Fibroblast of peridontal ligament (primary cell): ENCODE results near the gene PXDN.

Source experiments
- DNase-seq: peaks from one replicate; pipeline ENCODE4 v3.0.0-alpha.2; 2010; ENCODE audit errors: extremely low read depth

PXDN gene

DNA sequence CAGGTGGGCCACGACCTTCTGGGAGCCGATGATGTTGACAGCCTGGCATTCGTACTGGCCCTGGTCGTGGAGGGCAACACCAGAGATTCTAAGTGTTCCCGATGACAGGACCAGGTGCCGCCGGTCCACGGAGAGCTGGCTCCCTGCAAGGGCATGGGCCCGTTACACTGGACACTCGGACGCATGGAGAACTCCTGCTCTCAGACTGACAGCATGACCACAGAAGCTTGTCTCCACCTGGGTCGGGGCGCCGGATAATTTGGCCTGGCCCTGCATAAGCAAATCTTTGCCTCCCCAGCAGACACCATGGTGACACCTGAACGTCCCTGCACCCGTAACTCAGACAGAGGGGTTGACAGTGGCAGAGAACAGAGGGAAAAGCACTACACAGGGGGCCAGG, 80.7 kb downstream of the PXDN start:
- DNase-seq, result no peak

DNA sequence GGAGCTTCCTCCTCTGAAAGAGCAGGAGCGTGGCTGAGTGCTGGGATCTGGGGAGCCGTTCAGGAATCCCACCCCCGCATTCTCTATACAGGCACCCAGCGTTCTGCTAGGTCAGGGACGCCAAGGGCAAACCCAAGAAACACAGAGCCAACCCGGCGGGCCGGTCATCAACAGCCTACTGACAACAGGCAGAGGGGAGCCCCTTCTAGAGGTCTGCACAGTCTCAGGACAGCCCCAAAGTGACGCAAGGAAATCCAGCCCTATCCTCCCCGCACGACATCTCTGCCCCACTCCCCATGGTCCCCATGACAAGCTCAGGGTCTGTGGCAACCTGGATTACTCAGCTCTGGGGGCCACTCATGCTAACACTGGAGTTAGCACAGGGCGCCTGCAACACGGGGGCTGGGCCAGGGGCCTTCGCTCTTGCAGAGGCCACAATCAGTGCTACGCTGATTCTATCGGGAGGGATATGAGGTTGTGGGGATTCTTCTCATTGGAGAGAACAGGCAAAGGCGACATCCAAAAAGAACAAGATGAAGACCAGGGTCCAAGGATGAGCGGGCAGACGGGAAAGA, 81.6 kb downstream of the PXDN start:
- DNase-seq, result no peak

DNA sequence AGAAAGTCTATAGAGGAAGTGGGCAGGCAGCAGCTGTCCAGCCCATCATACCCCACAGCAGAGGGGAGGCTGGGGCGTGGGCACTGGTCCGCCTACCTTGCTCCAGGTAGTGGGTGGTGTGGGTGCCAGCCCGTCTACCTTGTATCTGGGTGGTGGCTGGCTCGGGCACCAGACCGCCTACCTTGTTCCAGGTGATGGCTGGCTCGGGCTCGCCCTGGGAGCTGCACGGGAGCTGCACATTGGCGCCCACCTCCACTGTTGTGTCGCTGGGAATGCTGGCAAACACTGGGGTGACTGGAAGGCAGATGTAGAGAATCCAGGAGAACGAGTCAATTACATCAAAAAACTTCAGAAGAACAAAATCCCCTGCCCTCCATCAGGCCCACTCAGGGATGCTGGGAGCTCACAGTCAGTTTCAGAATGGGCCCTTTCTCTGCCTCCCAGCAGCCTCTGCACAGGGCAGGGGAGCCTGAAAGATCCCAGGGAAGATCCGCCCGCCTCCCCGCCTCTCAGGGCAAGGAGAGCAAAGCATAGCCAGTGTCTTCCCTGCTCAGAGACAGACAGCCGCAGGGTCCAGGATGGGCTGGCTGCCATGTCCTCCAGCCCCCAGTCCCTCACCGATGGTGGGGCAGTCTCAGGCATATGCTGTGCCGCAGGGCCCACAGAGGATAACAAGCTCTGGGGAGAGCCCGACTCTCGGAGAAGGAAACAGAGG, 82.3 kb downstream of the PXDN start:
- no peak for DNase-seq

DNA sequence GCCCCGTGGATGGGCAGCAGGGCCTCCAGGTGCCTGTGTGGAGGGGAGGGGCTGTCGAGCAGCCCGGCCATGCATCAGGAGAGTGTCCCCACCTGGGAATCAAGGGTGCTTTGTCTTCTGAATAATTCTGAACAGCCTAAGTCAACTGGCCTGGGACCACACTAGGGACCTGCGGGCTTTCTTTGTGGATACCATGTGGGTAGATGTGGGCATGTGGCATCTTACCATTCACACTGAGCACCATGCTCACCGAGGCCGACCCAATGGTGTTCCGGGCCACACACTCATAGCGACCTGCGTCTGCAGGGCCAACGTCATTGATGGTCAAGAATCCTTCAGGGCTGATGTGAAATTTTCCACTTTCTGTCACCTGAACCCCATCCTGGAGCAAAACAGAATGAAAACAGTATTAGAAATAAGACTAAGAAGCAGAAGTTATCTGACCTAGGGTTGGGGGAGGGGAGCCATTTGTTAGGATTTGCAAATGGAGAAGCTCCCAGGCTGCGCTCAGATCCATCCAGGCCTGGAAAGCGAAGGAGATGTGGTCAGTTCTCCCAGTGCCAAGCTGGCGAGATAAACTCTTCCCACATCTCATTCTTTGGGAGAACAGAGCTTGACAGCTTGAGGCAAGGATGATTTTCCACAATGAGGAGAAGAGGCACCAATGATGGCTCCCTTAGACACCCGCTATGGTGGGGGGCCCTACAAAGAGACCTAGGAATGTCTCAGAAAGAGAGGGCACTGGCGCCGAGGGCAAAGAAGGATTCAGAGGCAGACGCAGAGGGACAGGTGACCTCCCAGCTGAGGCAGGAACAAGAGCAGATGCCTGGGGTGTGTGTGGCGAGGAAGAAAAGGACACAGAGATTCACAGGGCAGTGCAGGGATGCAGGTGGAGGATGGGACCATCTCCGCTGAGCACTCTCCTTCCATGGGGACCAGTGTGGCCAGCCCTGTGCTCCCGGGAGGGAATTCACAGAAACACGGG, 83.4 kb downstream of the PXDN start:
- DNase-seq, result no peak

DNA sequence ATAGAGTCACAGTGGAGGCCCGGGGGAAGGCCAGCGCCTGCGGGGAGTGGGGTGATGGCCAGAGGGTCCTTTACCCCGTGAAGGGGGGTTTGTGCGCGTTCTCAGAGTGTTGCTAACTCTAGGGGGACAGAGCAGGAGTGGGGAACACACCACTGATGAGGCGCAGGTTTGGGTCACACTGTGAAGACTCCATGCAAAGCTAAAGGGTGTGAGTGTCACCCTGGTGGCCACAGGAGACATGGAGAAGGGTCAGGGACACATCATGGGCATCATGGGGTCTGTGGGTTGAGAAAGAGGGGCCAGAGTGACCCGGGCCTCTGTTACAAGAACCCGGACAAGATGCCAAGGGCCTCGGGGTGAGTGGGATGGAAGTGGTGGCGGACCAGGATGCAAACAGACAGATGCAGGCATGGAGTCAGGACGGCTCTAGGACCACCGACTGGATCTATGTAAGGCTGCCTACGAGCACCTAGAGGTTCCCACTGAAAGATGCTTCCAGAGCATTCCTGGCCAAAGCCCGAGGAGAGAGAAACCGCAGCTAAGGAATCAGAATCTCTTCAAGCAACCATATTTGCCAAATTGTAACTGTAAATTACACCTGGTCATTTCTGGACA, 84.3 kb downstream of the PXDN start:
- no peak for DNase-seq

DNA sequence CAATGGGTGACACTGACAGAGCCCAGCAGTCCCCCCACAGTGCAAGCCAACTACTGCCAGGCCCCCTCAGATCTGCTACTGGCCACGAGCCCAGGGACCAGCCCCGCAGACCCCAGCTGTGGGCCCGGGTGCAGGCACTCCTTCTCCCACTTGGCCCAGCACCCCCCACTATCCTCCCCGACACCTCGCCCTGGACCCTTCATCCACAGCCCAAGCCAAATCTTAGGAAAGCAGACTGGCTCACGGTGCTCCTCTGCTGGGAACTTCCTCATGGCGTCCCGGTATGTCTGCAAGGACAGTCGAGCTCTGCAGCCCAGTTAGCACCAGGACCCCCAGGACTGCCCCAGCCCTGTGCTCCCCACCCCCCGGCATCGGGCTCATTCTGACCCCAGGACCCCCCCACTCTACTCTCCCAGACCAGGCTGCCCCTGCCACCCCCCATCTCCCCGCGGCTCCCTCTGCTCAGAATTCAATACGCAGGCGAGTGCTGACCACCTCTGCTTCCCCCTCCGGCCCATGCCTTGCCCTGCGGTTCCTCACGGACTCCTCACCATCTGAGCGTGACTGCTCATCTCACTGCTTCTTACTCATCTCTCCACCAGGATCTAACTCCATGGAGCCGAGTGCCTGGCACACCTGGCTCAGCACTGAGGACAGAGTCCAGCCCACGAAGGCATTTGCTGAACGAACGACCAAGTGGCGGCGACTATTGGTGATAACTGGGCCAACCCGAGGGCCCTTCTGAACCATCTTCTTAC, 85.7 kb downstream of the PXDN start:
- DNase-seq, result no peak

DNA sequence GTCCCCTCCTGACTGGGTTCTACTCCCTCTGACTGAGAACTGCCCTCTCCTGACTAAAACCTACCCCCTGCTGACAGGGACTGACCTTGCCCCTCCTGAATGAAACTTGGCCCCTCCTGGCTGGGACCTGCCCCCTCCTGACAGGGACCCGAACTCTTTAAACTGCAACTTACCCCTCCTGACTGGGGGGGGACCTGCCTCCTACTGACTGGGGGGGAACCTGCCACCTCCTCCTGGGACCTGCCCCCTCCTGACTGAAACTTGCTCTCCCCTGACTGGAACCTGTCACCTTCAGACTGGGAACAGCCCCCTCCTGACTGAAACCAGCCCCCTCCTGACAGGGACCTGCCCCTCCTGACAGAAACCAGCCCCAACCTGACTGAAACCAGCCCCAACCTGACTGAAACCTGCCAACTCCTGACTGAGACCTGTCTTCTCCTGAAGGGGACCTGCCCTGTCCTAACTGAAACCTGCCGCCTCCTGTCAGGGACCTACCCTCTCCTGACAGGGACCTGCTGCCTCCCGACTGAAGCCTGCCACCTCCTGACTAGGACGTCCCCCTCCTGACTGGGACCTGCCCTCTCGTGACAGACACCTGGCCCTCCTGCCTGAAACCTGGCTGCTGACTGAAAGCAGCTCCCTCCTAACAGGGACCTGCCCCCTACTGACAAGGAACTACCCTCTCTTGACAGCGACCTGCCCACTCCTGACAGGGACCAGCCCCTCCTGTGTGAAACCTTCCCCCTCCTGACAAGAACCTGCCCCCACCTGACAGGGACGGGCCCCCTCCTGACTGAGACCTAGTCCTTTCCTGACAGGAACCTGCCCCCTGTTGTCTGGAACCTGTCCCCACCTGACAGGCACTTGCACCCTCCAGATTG, 87.1 kb downstream of the PXDN start:
- DNase-seq, result no peak

DNA sequence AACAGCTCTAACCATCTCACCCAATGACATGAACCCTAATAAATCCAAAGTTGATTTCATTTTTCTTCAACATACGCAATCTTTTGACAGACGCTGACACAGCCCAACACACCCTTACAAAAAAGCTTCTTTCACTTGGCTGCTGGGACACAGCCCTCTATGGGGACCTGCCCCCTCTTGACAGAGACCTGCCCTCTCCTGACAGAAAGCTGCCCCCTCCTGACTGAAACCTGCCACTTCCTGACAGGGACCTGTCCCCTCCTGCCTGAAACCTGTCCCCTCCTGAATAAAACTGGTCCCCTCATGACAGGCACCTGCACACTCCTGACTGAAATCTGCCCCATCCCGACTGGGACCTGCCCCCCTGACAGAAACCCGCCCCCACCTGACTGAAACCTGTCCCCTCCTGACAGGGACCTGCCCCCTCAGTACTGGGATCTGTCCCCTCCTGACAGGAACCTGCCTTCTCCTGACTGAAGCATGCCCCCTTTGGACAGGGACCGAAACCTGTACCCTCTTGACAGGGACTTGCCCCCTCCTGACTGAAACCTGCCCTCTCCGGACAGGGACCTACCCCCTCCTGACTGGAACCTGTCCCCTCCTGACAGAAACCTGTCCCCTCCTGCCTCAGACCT, 87.9 kb downstream of the PXDN start:
- no peak for DNase-seq

DNA sequence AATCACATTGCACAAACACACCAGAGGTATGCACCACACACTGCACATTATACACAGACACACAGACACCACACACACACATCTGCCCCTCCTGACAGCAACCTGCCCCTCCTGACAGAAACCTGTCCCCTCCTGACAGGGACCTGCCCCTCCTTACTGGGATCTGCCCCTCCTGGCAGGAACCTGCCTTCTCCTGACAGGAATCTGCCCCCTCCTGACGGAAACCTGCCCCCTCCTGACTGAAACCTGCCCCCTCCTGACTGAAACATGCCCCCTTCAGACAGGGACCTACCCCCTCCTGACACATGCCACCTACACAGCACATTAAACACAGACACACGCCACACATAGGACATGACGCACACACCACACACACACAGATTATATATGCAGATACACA, 88.9 kb downstream of the PXDN start:
- no peak for DNase-seq

DNA sequence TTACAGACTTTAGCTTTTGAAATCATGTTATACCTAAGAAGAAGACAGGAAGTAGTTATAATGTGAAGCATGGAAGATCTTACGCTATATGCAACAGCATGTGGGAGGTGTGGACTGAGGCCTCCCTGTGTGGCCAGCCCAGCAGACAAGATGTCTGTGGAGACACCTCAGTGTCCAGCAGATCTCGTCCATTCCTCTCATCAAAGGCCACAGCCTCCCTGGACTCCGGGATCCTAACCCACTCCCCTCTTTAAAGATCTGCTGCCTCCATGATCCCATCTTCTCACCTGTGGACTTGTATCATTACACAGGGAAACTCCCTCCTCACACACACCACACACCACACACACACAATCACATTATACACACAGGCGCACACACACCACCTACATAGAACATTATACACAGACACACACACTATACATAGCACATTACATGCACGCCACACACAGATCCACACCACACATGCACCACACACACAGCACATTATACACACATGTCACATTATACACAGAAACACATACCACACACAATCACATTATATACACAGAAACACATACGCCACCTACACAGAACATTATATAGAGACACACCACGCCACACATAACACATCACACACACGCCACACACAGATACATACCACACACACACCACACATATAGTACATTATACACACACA, 89.5 kb downstream of the PXDN start:
- no peak for DNase-seq

DNA sequence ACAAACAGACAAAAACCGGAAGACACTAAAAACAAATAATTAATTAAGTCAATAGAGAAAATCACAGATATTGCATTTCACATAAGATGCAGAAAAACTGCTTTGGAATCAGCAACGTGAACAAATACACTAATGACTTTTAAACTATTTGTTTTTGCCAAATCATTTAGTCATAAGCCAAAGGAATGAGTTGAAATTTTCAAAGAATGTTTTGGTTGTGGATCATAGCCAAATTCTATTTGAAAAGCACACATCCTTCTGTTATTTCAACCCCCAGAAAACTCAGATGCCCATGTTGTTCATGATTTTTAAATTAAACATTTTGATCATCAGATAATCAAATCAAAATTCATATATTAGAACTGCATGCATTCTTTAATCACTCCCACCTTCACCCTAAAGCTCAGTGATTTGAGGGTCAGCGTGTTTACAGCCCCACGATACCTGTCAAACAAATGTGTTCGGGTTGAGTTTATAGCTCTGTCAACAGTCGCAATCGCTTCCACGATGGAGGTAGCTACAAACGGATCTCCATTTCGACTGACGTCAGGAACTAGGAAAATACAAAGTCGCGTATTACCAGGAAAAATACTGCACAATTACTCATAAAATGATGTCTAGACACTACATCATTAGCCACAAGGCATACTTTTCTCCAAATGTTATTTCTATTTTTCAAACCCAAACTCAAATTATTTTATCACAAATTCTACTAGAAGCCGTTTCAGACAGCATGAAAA, 90.2 kb downstream of the PXDN start:
- DNase-seq, result peak; percentile 91

DNA sequence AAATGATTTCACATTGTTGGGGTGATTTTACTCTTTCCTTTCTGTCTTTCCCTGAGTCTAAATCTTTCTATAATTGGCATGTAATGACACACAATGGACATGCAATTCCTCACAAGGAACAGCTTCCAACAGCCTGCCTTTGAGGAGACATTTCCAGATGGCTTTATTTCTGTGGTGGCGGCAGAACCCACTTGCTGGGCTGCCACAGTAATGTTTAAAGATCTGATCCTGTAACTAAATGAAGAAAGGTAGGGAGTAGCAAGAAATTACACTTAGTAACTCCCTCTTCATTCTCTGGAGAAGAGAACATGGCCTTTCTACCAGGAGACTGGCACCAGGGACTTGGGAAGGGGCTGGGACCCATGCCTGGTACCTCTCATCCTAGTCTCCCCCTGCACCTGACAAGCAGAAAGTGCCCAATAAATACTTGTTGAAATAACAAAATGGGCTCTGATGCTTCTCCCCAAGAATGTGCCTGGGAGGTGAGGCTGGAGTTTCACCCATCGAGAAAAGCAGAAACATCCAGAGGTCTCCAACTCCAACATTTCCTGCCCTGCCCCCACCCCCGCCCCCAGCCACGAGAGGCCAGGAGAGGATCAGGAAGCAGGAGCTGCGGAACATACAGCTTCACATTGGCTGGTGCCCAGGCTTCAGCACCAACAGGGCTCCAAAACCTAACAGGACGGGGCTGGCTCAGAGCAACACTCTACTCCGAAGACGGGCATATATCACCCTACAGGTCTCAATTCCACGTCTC, 92.1 kb downstream of the PXDN start:
- no peak for DNase-seq

DNA sequence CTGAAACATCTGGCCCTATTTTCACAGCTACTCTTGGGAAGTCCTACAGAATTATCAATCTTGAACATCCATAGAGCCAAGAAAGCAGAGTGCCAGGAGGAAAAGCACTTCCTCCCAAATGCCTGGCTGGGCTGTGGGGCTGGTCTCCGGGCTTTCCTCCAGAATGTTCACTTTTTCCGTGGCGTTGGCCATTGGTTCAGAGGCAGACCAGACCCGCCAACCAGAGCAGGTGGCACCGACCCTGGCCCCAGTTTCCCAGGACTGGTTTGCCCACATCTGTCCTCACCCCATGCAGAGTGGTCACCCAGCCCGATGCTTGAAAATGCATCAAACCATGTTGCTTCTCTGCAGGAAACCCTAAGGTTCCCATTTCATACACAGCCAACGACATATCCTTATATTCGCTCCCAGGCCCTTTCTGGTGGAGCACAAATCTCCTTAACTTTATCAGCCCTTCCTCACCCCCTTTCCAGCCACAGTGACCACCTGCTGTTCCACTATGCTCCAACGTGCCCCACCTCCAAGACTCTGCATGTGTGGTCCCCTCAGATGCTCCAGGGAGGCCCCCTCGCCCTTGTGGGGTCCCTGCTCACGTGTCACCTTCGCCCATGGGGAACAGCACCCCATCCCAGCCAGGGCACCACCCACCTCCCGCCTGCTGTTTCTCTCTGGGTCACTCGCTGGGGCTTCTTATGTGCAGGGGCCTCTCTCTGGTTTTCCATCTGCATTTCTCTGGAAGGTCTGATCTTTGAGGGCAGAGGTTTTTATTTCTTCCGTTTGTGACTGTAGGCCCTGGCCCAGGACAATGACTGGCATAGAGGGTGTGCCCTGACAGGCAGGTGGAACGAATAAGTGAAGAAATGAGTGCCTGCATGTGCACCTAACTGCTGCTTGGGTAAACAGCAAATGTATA, 92.9 kb downstream of the PXDN start:
- no peak for DNase-seq

DNA sequence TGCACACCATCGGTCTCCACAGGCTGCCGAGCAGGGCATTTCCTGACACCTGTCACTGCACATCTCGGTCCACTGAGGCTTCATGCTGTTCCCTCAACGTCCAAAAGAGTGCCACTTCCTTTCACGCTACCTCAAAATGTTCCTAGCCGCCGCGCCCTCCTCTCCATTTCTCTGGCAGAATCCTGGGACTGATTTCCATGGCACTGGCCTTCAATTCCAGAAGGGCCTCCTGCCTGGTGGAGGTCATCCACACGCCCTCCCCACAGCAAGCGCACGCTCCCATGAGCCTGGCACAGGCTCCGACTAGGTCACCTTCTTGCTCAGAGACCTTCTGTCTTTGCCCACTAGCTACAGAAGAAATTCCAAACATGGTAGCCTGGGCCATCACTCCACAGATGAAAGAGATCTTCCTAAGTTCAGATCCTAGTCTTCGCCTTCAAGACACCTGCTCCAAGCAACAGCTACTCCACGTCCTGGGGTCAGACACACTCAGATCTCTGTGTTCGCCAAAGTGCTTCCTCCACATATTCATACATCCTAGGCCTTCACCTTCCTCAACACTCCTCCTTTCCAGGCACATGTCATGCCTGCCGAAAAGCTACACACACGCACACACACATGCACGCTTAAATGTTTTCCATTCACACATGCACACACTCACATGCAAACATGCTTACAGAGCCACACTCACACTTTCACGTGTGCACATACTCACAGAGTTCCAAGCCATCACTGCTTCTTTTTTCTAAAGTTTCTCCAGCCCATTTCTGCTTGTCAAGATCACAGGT, 94.0 kb downstream of the PXDN start:
- DNase-seq, result no peak

DNA sequence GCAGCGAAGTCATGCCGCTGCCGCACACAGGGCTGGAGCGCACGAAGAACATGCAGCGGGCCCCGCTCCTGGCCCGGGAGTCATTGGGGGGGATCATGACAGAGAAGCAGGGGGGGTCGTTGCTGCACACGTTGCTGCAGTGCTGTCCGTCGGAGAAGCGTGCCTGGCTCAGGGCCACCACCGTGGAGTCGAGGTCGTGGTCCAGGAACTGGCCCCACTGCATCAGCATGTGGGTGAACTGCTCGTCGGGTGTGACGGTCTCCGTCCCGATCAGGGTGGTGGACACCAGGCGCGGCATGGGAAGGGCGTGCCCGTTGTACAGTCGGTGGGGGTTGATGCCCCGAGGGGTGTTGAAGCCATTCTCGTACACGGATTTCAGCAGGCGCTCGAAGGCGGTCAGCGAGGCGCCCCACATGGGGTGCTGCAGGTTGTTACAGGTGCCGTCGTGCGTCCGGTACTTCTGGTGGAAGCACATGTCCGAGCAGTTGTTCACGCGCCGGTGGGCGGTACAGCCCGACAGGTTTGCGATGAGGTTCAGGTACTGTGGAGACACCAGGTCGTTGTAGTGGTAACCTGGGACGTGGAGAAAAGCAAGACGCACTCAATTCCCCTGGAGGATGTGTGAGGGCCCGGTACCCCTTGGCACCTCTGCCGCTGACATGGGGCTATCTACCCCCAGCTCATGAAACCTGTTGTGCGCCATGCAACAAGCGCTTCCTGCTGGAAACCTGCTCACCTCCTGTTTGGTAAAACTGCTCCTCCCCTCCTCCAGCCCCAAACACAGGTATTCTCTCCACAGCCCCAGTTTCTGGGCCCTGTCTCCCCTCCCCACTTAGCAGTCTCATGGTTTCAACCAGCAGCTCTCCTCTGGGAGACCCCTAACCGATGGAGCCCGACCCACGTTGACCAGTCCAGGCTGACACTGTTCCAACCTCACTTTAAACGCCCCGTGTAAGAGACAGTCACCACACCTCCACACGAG, 94.9 kb downstream of the PXDN start:
- DNase-seq, result no peak
